HG03439 (cell line): ENCODE measurements around the gene BCAS4.
"Not testable (repeated sequence)": the region's sequence is repeated elsewhere in the genome, so short reads cannot be mapped to it uniquely, and the experiment has no call there.

ENCODE experiments used
- ATAC-seq: cut with Tn5 transposase; IDR thresholded peaks from one replicate; pipeline ENCODE4 v1.9.1; 2021; ENCODE audit warnings: mild to moderate bottlenecking, moderate library complexity; ENCODE audit not compliant: unreplicated experiment

Gene BCAS4

GRCh38 chr20:50769551-50770085 is 25.2 kb upstream of the BCAS4 start:
- ATAC-seq = not testable (repeated sequence)

- not testable (repeated sequence) for ATAC-seq
Observed at GRCh38 chr20:50771419-50772080, 23.3 kb upstream of the BCAS4 start.

GRCh38 chr20:50772420-50773185 is 22.3 kb upstream of the BCAS4 start:
- ATAC-seq = no peak

- ATAC-seq = no peak
Observed at GRCh38 chr20:50774515-50774914, 20.3 kb upstream of the BCAS4 start.

GRCh38 chr20:50776122-50776817 is 18.6 kb upstream of the BCAS4 start:
- ATAC-seq = no peak

GRCh38 chr20:50777373-50777772 is 17.5 kb upstream of the BCAS4 start:
- ATAC-seq = no peak

- ATAC-seq = not testable (repeated sequence)
Observed at GRCh38 chr20:50778994-50779393, 15.9 kb upstream of the BCAS4 start.

- ATAC-seq = no peak
Observed at GRCh38 chr20:50783390-50783789, 11.5 kb upstream of the BCAS4 start.

- no peak for ATAC-seq
Observed at GRCh38 chr20:50783903-50784302, 11.0 kb upstream of the BCAS4 start.

GRCh38 chr20:50784464-50784863 is 10.4 kb upstream of the BCAS4 start:
- ATAC-seq = no peak

- no peak for ATAC-seq
Observed at GRCh38 chr20:50786703-50787102, 8.2 kb upstream of the BCAS4 start.

- no peak for ATAC-seq
Observed at GRCh38 chr20:50787181-50787580, 7.7 kb upstream of the BCAS4 start.

GRCh38 chr20:50788045-50788991 is 6.5 kb upstream of the BCAS4 start:
- ATAC-seq = no peak

GRCh38 chr20:50789968-50790650 is 4.8 kb upstream of the BCAS4 start:
- no peak for ATAC-seq

- peak; percentile 43 for ATAC-seq
Observed at GRCh38 chr20:50790651-50791277, 4.1 kb upstream of the BCAS4 start.

GRCh38 chr20:50792708-50793574 is 1.9 kb upstream of the BCAS4 start:
- ATAC-seq = no peak

- not testable (repeated sequence) for ATAC-seq
Observed at GRCh38 chr20:50793575-50794016, 1.3 kb upstream of the BCAS4 start.

GRCh38 chr20:50794181-50794845 is 548 bp upstream of the BCAS4 start:
- ATAC-seq = peak; percentile 5
